G401.6 (cell line): ENCODE results near the gene PRPF38A.
A peak's percentile ranks its signal among the peaks of the same experiment; 100 is the strongest.
"Not testable (repeated sequence)": the region's sequence is repeated elsewhere in the genome, so short reads cannot be mapped to it uniquely, and the experiment has no call there.

Source experiments
- FAIRE-seq: peaks from 2 replicates; lab custom pipeline; 2012; peaks lifted over from hg19 to GRCh38; lab: Jason Lieb, UNC

The PRPF38A gene

DNA sequence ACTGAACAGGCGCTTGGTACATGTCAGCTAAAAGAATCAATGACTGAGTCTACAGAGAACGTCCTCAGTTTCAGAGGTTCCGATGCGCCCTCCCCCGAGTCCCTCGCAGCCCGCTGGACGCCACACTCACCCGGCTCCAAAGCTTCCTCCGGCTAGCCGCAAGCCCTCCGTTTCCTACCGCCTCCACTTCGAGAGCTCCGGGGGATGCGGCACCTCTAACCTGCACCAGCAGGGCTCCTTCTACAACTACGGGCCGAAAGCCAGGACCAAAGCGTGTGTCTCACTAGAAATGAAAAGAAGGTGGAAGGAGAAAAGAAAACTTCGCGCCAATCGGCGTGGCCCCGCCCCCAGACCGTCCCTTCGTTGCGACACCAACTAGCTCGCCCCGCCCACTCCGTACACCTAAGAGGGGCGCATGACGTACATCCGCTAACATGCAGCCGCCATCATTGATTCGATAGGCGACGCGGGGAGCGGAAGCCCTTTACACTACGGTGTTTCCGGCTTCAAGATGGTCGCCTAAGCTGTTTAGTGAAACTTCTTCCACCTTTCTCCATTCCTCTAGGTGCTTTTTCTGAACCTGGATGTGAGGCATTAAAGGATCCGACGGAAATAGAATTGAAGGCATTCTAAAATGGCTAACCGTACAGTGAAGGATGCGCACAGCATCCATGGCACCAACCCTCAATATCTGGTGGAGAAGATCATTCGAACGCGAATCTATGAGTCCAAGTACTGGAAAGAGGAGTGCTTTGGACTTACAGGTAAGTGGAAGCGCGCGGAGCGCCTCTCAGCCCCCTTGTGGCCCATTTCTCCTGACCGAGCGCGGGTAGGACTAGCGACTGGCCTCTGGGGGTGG is at the start of gene PRPF38A, which contains the start of gene ORC1:
Gene PRPF38A (plus strand): TSS at position 487 of the 859 bp plus-strand sequence. CDS start 148 bp downstream, at position 635.
Gene ORC1 (minus strand): TSS at position 308 of the 859 bp plus-strand sequence. CDS start 2,200 bp downstream, outside the sequence.
- peak; percentile 97 for FAIRE-seq

GRCh38 chr1:52355436-52355835 is 49.0 kb upstream of the PRPF38A start:
- no peak for FAIRE-seq

- no peak for FAIRE-seq
Measured at GRCh38 chr1:52355847-52356505, 48.4 kb upstream of the PRPF38A start.

- no peak for FAIRE-seq
Measured at GRCh38 chr1:52356818-52357355, 47.5 kb upstream of the PRPF38A start.

- no peak for FAIRE-seq
Measured at GRCh38 chr1:52357397-52357796, 47.0 kb upstream of the PRPF38A start.

GRCh38 chr1:52358851-52359497 is 45.4 kb upstream of the PRPF38A start:
- FAIRE-seq = no peak

DNA sequence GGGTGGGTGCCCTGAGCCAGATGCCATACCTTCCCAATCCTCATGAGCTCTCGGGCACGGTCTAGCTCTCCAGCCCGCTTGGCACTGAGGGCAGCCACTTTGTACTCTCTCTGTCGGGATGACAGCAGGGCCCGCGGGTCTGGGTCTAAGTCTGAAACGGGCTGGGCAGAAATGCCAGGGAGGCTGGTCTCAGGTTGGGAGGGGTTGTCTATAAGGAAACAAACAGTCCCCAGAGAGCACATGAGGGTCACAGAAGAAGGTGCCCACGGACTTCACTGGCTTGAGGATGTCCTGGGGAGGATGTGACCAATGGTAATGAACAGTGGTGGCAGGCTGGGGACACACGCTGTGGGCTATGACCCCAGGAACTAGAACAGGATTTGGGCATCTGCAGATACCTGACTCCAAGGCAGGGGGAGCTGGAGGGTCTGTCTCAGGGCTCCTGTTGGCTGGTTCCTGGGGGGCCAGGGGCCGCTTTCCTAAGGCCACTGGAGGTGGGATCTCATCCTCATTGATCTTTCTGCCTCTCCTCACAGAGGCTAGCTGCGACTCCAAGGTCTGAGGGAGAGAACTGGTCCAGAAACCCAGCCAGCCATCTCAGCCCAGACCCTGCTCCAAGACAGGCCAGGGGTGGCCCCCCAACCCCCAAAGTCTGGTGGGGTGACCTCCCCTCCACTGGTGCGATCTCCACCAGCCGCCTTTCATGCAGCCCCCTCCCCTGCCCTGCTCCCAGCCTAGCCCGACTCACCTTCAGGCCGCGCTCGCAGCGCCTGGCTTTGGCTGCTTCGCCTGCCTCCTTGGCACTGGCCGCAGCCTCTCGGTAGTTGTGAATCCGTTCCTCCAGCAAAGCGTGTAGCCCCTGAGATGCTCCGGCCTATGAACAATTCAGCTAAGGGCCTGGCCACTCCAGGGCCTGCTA is 44.5 kb upstream of the PRPF38A start:
- no peak for FAIRE-seq

GRCh38 chr1:52360595-52360968 is 43.8 kb upstream of the PRPF38A start:
- no peak for FAIRE-seq

- FAIRE-seq = no peak
Measured at GRCh38 chr1:52364235-52364839, 40.1 kb upstream of the PRPF38A start.

GRCh38 chr1:52365071-52365745 is 39.2 kb upstream of the PRPF38A start:
- peak; percentile 13 for FAIRE-seq

DNA sequence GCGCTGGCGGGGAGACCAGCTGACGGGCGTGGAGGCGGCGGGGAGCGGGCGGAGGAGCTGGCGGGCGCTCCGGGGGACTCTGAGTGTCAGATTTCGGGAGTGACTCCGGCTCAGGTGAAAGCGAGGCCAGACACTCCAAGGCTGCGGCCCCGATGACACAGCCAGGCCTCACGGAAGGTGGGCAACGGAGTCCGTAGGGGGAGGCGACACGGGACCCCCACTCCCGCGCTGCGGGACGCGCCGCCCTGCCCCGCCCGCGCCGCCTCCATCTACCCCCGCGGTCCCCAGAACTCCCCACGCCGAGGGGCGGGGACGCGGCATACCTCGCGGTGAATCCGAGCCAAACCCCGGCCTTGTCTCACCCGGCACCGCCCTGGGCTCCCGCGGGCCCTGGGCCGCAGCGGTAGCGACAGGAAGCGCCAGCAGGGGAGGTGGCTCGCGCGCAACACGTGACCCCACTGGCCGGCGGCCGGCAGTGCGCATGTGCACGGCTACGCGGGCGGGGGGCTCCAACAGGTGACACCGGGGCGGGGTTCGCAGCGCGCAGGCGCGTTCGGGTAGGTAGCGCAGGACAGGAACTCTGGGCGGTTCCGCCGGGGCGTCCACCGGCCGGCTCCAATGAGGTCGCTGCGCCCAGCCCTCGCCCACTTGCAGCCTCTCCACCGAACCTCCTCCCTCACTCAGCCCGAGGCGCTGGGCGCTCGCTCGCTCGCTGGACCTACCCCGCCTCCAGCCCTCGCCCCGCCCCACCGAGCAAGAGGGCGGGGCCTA is 38.5 kb upstream of the PRPF38A start, which contains the start of gene CC2D1B:
Gene CC2D1B (minus strand): TSS at position 460 of the 771 bp plus-strand sequence. CDS start 1,585 bp downstream, outside the sequence.
- peak; percentile 97 for FAIRE-seq

GRCh38 chr1:52366517-52366827 is 37.9 kb upstream of the PRPF38A start:
- FAIRE-seq = no peak

DNA sequence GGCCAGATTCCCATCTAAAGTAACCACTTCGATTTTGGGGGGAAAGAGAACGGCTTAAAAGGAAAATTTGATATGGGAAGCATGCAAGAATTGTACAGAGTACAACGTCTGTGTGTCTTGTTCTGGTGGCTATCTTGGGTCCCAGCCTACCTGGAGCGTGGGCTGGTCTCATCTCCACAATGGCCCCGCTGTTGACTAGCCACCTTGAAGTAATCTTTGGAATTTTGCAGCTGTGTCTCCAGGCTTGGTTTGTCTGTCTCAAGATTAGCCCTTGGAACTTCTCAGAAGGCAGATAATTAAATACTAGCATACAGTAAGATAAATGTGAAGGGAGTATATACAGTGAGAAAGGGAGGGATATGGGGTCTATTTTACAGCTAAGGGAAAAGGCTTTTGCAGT is 37.1 kb upstream of the PRPF38A start:
- FAIRE-seq = no peak

DNA sequence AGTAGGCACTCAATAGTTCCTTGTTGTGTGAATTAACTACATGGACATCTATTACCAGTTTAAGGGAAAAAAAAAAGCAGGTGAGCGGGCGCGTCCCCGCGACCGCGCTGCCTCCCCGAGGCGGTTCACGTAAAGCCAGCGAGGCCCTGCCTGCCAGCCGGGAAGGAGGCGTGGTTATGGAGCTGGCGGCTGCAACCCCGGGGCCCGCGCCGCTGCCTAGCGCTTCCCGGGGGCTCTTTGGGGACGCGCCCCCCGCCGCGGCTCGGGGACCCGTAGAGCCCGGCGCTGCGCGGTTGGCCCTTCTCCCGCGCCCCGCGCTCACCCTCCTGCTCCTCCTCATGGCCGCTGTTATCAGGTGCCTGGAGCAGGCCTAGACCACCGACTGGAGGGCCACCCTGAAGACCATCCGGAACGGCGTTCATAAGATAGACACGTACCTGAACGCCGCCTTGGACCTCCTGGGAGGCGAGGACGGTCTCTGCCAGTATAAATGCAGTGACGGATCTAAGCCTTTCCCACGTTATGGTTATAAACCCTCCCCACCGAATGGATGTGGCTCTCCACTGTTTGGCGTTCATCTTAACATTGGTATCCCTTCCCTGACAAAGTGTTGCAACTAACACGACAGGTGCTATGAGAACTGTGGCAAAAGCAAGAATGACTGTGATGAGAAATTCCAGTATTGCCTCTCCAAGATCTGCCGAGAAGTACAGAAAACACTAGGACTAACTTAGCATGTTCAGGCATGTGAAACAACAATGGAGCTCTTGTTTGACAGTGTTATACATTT is 35.8 kb upstream of the PRPF38A start:
- no peak for FAIRE-seq

DNA sequence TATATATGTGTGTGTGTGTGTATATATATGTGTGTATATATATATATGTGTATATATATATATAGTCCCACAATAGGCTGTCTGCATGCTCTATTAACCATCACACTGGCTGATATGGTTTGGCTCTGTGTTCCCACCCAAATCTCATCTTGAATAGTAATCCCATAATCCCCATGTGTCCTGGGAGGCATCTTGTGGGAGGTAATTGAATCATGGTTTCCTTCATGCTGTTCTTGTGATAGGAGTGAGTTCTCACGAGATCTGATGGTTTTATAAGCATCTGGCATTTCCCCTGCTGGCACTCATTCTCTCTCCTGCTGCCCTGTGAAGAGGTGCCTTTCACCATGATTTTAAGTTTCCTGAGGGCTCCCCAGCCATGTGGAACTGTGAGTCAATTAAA is 34.6 kb upstream of the PRPF38A start:
- FAIRE-seq = not testable (repeated sequence)

DNA sequence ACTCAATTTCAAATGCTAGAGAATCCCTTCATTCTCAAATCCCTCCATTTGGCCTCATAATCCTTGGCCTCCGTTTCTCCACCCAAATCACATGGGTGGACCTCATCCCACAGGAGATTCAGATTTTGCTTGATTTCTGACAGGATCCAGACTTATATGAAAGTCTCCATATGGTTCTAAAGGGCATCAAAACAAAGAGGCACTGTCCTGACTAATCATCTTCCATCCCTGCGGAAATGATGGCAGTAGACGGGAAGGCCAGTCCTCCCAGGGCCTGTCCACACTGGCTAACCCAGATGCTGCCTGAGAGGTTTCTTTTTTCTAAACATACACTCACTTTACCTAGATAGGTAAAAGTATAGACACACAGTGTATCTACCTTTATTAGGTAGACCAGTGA is 19.0 kb upstream of the PRPF38A start:
- FAIRE-seq = no peak

DNA sequence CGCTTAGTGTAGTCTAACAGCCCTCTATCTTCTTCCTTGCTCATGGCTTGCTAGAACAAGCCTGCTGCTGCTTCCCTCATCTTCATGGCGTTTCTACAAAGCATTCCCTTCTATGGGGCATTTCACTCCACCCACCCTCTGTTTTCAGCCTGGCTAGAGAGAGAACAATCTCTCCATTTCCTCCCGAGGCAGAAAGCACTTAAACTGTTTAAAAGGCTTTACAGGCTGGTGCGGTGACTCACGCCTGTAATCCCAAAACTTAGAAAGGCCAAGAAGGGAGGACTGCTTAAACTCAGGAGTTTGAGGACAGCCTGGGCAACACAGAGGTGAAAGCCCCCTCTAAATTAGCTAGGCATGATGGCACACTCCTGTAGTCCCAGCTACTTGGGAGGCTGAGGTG is 17.9 kb upstream of the PRPF38A start:
- FAIRE-seq = no peak

DNA sequence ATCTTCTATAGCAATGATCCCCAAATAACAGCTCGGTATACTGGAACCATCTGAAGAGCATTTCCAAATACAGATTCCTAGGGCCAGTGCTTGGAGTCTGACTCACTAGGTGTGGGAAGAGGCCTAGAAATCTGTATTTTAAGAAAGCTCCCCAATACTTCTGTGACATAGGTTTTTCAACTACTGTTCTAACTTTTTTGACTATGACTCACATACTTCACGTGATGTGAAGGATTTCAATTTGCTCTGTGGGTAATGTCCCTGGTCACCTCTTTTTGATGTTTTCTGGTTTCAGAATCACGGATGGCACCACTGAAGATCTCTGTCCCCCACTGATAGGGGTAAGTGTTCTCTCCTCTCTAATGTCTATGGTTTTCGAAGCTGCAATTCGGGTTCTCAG is 11.2 kb upstream of the PRPF38A start:
- FAIRE-seq = no peak

- FAIRE-seq = no peak
Measured at GRCh38 chr1:52399629-52400028, 4.8 kb upstream of the PRPF38A start.
